NCI-H187 treated with DMSO at 0.1 percent for 48 hours (cell line): Measurements from ENCODE around the gene GATB.
A peak's percentile ranks its signal among the peaks of the same experiment; 100 is the strongest.

Experiments
- DNase-seq: peaks from one replicate; lab custom pipeline; 2025; lab: John Stamatoyannopoulos, UW

Gene GATB, protein sequence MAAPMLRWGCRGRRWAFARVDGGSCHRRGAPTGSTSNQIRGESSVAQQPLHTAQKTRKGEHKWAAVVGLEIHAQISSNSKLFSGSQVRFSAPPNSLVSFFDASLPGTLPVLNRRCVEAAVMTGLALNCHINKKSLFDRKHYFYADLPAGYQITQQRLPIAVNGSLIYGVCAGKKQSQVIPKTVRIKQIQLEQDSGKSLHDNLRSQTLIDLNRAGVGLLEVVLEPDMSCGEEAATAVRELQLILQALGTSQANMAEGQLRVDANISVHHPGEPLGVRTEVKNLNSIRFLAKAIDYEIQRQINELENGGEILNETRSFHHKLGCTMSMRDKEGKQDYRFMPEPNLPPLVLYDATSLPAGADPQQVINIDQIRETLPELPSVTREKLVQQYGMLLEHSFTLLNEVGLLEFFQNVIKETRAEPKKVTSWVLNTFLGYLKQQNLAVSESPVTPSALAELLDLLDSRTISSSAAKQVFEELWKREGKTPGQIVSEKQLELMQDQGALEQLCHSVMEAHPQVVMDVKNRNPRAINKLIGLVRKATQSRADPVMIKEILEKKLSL

DNA sequence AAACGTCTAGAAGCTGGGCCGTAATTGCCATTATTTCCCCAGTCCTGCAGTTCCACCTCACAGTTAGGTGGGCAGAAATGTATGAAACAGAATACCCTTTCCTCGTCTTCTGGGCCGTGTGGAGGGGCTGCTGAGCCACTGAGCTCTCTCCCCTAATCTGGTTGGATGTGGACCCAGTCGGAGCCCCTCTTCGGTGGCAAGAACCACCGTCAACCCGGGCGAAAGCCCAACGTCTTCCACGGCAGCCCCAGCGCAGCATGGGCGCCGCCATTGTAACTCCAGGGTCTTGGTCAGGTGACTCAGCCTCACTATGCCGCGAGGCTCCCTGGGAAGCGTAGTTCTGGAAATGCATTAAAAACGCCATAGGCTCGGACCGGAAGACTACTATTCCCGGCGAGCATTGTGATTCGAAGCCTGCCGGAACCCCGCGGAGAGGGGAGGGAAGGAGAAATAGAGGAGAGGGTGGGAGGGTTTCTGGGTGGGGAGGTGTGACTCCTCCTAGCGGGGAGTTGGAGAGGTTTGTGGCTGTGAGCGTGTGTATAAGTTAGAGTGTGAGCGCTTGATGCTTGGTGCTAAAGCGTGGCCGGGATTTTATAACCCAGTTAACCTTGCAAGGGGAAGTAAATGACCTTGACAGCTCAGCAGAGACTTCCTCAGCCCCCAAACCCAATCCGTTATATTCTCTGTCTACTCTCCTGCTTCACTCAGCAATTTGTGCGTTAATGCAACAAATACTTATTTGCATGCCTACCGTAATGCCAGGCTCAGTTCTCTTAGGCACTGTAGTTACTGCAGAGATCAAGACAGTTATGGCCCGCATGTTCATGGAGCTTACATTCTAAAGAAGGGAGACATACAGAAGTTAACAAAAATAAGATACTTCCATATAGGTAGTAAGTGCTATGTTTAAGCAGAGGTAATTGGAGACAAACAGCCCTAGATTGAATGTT lies at the start of gene GATB:
Gene GATB, minus strand, starts transcription at position 296 of the 950 bp plus-strand sequence. Its CDS starts 25 bp downstream, at position 271.
- DNase-seq: peak; percentile 79

DNA sequence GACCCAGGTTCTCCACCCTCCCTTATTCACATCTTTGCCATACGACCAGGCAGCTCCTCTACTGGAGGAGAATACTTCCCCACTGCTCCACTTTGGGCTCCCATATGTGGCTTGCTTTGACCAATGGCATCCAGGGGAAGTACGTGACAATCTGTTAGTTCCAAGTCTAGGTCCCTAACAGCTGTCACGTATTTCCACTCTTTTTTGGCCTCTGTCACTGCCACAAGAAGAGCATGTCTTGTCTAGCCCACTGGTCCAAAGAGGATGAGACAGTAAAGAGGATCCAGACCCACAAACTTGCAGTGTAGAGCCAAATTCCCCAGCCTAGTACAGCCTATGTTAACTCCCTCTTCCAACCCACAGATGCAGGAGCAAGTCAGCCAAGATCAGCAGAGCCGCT lies 49.7 kb upstream of the GATB start:
- no peak for DNase-seq

DNA sequence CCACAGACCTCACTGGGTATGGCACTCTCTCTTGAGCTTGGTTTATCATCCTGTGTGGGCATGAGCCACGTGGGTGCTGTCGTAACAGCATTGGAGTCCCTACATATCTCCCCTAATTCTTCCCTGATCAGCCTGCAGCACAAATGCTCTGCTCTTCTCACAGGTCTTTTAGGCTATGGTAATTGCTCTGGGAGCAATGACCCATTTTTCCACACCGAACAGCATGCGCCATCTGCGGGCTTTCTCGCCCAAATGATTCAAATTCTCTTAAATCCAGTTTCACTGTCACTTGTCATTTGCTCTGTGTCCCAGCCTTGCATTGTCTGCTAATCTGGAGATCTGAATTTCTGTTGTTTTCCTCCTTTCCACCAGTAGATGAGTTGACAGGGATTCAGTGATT lies 48.9 kb upstream of the GATB start:
- DNase-seq: no peak

DNA sequence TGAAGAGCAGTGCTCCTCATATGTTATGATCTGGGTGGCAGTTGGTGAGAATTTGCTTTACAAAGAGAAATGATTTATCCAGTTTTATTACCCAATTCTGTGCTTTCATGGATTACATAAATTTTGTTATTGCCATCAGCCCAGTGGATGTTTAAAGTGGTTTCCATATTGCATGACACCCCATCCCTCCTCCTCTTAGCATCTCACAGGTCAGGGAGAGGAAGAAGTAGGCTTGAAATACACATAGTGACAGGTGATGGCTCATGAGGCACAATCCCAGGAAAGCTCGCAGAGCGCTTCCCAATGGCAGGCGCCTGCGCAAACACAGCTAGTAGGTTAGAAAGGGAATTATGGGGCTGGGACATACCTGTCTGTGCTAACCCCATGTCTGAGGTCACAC lies 47.7 kb upstream of the GATB start:
- peak; percentile 3 for DNase-seq

DNA sequence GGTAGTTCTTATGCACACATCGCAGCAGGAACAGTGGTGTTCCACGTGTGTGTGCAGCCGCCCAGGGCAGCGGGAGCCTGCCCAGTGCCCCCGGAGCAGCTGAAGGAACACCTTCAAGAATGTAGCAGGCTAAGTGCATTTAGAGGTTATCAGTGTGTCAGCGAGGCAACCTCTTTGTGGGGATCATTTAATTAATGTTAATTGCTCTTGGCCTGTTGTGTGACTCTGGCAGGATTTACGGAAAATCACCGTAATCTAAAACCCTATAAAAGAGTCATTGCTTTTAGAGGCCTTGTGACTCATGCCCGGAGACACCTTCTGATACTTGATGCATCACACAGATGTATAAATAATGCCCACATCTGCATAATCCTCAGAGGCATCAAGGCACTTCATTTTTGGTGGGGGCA lies 47.3 kb upstream of the GATB start:
- DNase-seq: no peak

DNA sequence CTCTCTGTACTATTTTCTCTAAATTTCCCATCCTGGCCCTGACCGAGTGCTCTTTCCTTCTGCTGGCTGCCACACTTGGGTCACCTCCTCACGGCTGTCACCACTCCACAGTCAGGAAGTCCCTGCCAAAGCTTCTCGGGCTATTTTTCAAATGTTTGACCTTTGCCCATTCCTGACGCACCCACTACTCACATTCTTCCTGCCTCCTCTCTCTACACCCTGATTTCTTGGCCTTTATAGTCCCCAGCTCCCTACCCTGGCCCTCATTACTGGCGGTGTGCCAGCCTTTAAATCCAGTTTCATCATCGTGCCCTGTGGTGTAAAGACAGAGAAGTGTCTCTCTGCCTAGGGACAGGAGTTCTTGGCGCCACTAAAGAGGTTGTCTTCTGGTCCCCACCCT lies 46.4 kb upstream of the GATB start:
- no peak for DNase-seq

DNA sequence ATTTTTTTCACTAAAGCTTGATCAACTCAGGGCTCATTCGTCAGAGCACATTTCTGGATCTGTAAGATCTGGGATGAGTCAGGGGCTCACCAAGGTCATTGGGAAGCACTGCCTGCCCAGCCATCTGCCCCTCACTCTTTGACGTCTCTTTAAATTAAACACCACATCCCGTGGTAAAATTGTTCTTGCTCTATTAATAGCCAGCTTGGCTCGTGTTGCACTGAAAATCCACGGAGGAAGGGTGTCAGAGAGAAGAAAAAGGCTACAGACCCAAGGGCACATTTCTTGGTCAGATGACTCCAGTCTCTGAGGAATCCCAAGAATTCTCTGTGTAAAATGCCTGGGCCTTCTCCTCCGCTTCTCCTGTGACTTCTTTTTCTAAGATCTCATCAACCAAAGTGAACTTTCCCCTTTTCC lies 45.7 kb upstream of the GATB start:
- no peak for DNase-seq

DNA sequence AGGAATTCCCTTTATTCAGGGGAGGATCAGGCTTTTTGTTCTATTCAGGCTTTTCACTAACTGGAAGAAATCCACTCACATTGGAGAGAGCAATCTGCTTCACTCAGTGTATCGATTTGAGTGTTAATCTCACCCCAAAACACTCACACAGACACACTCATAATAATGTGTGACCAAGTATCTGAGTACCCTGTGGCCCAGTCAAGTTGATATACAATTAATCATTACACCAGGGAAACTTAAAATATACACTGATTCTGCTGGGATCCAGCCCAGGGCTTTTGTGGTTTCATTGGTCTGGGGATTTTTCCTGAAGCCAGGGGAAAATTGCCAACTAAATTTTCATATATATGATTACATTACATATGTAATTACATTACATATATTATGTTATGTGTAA lies 44.0 kb upstream of the GATB start:
- no peak for DNase-seq

DNA sequence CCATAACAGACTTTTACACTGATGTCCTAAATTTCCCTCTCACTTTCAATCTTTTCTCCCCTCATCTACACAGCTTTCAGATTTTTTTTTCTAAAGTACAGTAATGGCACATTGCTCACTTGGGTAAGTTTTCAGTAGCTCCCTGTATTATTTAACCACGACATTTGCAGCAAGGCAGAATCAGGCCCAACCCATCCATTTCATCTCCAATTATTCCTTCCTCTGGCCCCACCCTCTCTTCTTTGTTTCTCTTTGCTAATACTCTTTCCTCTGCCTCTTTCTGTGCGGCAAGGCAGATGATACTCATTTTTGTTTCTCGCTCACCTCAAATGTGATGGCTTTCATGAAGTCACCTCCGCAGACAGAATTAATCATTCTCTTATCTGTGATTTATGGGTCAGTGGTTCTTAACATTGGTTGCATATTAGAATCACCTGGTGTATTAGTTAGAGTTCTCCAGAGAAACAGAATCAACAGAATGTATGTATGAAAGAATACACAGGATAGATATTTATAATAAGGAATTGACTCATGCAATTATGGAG lies 43.4 kb upstream of the GATB start:
- no peak for DNase-seq

DNA sequence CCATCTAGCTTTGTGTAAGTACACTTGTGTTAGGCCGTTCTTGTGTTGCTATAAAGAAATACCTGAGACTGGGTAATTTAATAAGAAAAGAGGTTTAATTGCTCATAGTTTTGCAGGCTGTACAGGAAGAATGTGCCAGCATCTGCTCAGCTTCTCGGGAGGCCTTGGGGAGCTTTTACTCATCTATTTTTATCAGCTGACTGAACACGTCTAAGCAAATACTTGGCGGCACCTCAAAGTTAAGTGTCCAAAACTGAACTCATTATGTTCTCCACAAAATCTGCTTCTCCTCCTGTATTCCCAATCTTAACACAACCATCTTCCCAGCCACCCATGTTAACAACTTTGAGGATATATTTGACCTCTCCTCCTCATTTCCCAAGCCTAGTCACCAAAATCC lies 42.4 kb upstream of the GATB start:
- no peak for DNase-seq

DNA sequence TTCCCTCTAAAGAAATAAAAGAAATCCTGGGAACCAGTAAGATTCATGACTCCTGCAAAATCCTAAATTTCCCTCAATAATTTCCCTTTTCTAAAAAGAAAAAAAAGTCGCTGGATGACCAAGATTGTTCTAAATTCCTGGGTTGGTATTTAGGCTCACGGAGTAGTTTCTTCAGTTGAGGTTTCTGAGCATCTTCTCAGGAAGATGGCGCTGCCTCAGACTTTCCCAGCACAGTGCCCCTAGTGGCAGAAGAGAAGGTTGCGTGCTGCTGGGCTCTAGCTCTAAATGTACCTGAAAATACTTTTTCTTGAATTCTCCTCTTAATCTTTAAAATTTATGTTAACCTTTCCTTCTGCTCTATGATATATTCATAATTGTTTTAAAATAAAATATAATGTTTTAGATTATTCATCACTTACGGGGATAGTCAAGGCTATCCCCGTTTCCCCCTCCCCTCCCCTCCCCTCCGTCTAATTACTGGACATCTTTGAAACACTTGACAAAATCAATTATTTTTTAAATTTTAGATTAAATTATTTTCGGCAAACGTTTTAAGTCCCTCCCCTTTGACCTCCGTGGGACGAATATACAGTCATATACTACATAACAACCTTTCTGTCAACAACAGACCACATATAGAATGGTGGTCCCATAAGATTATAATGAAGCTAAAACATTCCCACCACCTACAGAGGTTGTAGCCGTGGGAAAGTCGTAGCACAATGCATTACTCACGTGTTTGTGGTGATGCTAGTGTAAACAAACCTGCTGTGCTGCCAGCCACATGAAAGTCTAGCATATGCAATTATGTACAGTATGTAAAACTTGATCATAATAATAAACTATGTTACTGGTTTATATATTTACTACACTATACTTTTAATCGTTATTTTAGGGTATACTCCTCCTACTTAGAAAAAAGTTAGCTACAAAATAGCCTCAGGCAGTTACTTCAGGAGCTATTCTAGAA lies 41.0 kb upstream of the GATB start:
- DNase-seq: no peak

DNA sequence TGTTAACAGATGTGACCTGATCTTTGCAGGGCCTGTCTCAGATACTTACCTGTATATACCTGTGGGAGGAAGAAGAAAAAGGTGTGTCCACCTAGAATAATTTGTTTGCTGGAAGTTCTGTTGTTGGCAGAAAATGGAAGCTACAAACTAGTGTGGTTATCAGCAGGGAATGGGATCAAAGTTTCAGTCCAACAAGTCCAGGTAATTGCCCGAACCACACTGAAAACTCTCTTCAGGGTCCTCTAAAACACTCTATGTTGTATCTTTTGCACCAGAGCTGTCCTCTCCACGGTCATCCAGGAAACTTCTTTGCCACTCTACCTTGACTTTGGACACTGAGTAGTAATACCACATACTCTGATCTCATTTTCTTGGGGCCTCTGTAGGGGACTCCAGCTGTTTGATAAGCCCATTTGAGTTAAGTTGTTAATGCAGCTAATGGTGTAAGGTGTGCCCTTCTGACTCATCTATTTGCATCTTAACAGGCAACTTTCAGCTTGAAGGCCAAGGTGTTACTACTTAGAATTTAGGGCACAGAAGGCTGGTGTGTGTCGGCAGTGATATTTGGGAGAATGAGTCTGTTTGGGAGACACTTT lies 38.7 kb upstream of the GATB start:
- DNase-seq: no peak

DNA sequence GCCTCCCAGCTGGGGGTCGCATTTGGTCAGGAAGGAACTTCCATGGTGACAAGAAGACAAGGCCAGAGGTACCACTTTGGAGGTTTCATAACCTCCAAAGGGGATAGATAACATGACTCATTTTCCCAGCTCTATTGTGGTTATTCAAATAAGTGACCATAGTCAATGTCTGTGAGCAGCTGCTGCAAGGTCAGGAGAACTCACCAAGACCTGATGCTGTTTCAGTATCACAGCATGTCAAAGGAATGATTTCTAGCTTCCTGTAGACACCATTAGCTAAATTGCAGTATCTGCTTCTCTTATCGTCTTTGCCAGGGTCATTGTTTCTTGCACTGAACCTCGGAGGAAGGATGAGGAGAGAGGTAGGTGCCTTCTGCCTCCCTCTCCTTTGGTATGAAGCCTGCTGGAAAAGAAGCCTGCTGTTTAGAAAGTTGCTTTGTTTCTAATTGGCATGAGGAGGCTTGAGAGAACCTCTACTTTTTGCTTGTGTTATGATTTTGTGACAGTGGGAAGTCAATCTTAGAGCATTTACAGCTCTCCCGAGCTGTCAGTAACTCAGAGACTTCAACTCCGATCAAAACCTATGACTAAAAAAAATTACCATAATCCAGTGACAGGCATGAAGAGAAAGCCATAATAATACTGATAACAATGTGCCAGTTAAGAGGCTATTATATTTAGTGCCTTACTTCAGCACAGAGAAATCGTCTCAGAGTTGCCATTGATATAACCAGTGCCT lies 38.0 kb upstream of the GATB start:
- DNase-seq: no peak

DNA sequence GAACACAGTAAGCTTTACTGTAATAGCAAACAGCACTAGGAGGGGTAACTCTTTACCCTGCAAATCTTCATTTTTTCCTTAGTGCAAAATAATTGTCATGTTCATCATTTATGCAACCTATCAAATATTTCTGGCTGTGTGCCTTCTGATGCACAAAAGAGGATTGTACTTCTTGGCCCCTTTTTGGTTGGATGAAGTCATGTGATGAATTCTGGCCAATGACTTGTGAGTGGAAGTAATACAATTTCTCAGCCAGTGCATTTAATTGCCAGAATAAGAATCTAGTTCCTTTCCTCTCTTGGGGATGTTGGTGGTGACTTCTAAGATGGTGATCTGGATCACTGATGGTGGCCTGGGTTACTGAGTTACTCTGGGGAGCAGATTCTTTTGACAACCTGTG lies 37.0 kb upstream of the GATB start:
- no peak for DNase-seq

DNA sequence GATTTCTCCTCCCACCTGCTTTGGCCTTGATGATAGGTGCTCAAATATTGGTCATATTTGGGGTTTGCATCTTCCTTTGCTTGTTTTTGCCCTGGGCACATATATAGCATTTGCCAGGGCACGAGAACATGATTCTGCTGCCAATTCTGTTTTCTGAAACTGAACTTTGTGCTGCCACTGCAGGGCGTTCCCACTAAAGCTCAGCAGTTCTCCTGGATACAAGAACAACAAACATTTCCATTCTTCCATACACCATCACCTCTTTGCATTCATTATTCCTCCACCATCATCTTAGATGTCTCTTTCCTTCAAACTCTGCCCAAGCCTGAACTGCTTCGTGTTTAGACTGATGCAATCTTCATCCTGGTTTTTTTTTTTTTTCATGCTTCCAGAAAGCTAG lies 36.3 kb upstream of the GATB start:
- no peak for DNase-seq

DNA sequence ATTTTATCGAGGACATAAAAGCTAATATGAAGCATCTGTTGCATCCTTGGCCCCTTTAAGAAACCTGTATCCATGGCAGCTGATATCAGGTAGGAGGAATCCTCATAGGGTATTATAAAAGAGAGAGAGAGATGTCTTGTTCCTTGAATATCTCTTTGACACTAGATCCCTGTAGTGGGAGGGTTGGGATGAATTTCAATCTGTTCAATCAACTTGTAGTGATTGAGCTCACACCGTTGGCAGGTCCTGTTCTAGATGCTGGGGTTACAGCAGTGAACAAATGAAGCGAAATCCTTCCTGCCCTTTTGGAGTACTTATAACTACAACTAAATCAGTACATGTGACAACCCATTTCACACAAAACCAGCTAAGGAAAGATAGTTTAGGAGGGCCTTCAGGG lies 35.3 kb upstream of the GATB start:
- DNase-seq: no peak

DNA sequence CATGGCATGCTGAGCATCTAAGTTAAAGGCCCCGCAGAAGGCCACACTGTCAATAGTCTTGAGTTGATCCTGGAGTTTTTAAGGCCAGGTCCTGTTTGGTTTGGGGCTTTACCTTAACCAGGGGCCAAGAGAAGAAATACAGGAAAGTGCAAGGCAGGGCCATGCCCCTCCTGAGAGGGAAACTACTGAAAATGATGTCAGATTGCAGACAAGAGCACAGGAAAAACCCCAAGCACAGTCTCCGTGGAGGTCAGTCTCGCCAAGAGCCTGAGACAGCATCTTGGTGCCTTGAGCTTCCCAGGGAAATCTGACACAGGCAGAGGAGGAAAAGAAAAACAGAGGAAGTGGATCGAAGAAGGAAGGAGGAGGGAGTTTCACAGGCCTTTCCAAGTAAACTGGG lies 32.2 kb upstream of the GATB start:
- DNase-seq: no peak

DNA sequence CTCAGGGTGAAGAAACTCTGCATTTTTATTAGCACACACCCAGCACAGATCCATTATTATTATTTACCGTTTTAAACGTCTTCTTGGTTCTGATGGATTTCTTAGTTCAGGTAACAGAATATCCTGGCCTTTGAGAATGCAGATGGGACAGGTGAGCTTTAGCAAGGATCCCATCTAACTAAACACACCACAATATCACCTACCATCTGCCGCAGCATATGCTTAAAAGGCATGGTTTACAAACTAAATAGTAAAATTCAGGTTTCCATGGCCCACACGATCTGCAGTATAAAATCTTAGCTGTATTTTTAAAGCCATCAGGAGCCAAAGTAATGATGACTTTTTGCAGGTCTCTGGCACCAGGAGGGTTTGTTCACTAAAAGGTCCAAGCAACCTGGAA lies 31.7 kb upstream of the GATB start:
- no peak for DNase-seq

DNA sequence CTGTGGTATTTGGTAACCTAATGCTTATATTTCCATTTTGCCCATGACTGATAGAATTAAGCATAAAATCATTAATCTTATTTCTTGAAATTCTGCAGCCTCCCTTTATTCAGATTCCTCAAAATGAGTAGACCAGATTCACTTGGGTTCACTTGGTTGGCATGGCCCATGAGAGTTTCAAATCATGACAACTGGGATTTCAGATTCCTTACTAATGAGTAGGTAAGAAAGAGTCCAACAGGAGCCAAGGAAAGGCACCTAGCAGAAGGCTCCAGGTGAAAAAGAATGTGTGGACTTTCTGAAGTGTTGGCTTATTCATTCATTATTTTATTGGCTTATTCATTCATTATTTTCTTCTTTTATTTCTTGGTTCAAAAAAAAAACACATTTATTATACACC lies 27.2 kb upstream of the GATB start:
- no peak for DNase-seq

DNA sequence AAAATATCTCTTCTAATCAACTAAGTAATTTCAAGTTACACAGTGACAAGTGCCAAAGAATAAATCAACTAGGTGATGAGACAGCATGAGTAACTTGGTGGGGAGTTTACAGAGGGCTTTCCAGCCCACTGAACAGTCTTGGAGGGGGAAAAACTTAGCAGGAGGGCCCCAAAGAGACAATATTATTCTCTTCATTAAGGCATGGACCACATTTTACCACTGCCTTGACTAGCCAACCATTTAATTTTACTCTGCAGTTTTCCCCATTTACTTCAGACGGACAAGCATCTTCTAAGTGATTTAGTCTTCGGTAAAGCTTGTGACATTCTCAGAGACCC lies 25.3 kb upstream of the GATB start:
- no peak for DNase-seq
